IPS-15b (cell line): ENCODE results near the gene PAXIP1.
A peak's percentile ranks its signal among the peaks of the same experiment; 100 is the strongest.

ENCODE experiments used
- H3K27me3 ChIP-seq: one replicate; pipeline ENCODE4 v1.6.1; 2013; ENCODE audit warnings: low read length; ENCODE audit not compliant: control insufficient read depth, insufficient read depth
- H3K36me3 ChIP-seq: one replicate; pipeline ENCODE4 v1.6.1; 2013; ENCODE audit warnings: low read length; ENCODE audit not compliant: control insufficient read depth, insufficient read depth
- H3K4me1 ChIP-seq: one replicate; pipeline ENCODE4 v1.6.1; 2013; ENCODE audit warnings: mild to moderate bottlenecking, low read length; ENCODE audit not compliant: control insufficient read depth, insufficient read depth
- H3K4me3 ChIP-seq: one replicate; pipeline ENCODE4 v1.5.1; 2013; ENCODE audit warnings: low read depth, low read length
- H3K9ac ChIP-seq: one replicate; pipeline ENCODE4 v1.6.1; 2013; ENCODE audit warnings: low read depth, mild to moderate bottlenecking, low read length
- H3K9me3 ChIP-seq: one replicate; pipeline ENCODE4 v1.6.1; 2013; ENCODE audit warnings: mild to moderate bottlenecking, low read length; ENCODE audit not compliant: control insufficient read depth, insufficient read depth

Gene PAXIP1

DNA sequence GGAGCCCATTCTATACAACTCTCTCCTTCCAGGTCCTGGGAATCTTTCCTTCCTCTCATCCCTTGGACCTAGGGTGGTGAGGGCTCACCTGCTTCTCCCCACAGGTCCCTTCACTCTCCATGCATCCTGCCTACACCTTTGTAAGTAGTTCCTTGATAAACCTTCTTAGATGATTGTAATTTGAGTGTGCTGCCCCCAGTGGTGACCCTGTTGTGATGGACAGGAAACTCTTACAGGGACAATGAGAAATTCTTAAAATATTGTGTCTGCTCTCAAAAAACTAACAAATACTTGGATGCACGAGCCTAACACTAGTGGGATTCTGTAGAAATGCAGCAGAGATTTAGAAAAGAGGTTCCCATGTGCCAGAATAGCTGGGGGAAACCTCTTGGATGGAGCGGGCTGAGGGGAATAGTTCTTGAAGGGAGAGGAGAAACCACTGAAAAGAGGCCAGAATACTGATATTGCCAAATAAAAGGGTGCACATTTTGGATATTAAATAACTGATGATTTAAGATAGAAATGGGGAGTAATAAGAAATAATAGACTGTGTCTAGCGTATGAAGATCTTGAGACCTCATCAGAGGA is 6.7 kb upstream of the PAXIP1 start:
- H3K4me1 ChIP-seq, result no peaks in the 10 kb centered on the region
- no peak overlapping the region for H3K4me3 ChIP-seq
- H3K27me3 ChIP-seq, result no peaks in the 10 kb centered on the region
- no peaks in the 10 kb centered on the region for H3K36me3 ChIP-seq
- no peaks in the 10 kb centered on the region for H3K9me3 ChIP-seq
- H3K9ac ChIP-seq, result no peak overlapping the region

DNA sequence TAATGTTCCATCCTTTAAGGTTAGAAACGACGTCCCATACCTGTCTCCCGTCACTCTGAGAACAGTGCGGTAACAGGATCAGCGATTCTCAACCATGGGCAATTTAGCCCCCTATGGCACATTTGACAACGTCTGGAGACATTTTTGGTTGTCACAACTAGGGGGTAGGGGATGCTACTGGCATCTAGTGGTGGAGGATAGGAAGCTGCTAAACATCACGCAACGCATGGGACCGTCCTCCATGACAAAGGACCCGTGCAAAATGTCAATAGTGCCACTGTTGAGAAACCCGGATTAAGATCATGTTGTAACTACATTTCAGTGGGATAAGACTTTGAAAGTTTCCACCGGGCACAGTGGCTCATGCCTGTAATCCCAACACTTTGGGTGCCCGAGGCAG is 5.0 kb upstream of the PAXIP1 start:
- Histone ChIP-seq H3K4me1 (no peaks in the 10 kb centered on the region), H3K9me3 (no peaks in the 10 kb centered on the region), H3K36me3 (no peaks in the 10 kb centered on the region)

DNA sequence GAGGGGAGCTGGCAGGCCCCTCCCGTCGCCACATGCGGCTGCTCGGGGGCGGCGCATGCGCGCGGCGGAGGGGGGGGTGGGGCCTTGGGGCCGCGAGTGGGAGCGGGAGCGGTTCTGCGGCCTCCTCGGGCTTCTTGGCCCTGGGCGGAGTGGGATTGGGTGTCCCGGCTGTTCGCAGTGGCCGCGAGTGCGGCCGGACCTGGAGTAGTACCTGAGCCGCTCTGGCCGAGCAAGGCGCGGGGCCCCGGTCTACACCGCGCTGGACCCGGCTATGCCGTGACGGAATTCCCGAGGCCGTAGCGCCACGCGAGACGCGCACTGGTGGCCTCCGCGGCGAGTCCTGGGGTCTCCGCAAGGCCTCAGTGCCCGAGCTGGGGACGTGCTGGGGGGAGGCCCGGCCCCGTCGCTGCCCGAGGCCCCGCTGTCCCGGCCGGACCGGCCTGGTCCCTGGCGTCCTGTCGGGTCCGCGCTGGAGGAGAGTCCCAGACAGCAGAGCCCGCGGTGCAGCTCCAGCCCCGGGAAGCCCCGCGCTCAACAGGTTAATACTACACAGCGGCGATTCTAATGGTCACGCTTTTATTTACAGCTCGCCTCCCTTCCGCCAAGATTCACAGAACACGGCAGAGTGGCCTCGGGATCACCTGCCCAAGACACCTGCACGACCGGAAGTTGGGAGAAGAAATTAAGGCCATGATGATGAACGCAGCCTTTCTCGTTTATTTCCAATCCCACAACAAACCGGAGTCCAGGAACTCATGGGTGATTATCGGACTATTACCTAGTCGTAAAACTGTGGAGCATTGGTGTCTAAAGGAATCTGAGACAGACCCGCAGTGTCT is 671 bp upstream of the PAXIP1 start:
- Histone ChIP-seq H3K4me3 (peak overlapping the region; percentile 77), H3K4me1 (peaks cover 5% of the 10 kb centered on the region), H3K27me3 (no peaks in the 10 kb centered on the region), H3K9ac (peak overlapping the region; percentile 90), H3K9me3 (no peaks in the 10 kb centered on the region), H3K36me3 (no peaks in the 10 kb centered on the region)

More for the DNA sequence above, 5.0 kb upstream of the PAXIP1 start:
- no peak overlapping the region for H3K4me3 ChIP-seq
- H3K9ac ChIP-seq, result no peak overlapping the region
- no peaks in the 10 kb centered on the region for H3K27me3 ChIP-seq

DNA sequence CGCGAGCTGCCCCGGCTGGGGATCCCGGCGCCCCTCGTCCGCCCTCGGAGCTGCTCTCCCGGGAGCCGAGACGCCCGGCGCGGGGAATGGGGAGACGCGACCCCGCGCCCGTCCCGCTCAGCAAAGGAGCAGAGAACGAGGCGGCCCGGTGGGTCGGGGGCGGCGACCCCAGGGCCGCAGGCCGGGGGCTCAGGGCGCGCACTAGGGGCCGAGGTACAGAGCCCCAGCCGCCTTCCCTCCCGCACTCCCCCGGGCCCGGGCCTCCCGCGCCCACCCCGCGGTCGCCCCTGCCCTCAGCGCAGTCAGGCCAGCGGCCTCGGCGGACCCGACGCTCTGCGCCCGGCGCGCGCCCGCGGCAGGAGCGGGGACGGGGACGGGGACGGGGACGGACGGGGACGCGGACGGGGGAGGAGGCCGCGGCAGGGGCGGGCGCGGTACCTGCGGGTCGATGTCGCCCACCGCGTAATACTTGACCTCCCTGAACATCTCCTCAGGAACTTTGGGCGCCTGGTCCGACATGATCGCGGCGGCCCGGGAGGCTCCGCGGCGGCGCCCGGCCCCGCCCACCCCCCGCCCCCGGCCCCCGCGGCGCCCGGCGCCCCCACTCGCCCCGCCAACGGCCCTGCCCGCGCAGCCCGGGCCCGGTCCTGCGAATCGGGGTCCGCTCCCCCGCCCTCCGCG is 373 bp downstream of the PAXIP1 start:
- Histone ChIP-seq H3K27me3 (no peaks in the 10 kb centered on the region), H3K9ac (peak overlapping the region; percentile 60), H3K4me1 (peaks cover 6% of the 10 kb centered on the region), H3K36me3 (peaks cover 6% of the 10 kb centered on the region), H3K4me3 (peak overlapping the region; percentile 58), H3K9me3 (no peaks in the 10 kb centered on the region)

DNA sequence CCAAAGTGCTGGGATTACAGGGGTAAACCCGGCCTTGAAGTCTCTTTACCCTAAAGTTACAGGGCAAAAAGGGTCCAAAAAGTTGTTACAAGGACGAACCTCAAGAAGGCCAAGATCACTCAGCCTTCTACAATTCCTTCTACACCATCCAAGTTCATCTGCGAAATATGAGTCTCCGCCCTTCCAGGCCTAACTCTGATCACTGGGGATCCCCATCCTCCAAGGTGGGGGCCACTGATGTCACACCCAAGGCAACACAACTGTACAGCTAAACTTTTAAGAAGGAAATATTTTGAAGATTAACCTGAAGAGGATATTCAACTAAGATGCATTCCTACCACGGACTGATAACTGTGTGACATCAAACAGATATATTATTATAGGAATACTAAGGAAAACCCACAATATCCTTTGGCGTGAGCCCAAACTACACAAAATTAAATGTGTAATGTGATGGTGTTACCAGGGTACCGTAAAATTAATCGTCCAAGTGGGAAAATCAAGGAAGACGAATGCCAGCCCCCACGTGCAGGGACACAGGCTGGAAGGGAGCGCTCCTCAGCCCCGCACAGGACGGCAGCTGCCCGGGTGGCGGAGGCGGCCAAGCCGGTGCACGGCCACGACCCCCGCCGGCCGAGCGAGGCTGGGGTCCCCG is 1.0 kb downstream of the PAXIP1 start:
- Histone ChIP-seq H3K4me3 (peak overlapping the region; percentile 58), H3K36me3 (peaks cover 7% of the 10 kb centered on the region), H3K4me1 (peaks cover 13% of the 10 kb centered on the region), H3K9ac (peak overlapping the region; percentile 60), H3K27me3 (no peaks in the 10 kb centered on the region), H3K9me3 (no peaks in the 10 kb centered on the region)

DNA sequence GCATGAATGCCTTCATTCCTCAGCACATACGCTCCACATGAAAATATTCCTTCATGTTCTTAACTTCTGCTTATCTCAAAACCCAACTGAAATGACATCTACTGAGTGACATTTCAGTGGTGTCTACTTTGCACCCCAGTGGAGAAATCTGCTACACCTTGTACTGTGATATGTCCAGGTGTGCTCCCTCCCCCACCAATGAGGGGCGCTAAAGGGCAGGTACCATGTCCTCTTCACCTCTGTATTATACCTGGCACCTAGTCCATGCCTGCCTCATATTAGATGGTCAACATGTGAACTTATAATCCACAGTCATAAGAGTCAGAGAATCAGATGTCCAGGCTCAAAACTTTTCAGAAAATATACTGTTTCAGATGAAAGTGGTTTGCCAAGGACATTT is 2.1 kb downstream of the PAXIP1 start:
- H3K27me3 ChIP-seq, result no peaks in the 10 kb centered on the region
- H3K9ac ChIP-seq, result no peak overlapping the region
- H3K9me3 ChIP-seq, result no peaks in the 10 kb centered on the region
- H3K36me3 ChIP-seq, result peaks cover 12% of the 10 kb centered on the region
- H3K4me3 ChIP-seq, result no peak overlapping the region
- H3K4me1 ChIP-seq, result peaks cover 19% of the 10 kb centered on the region

DNA sequence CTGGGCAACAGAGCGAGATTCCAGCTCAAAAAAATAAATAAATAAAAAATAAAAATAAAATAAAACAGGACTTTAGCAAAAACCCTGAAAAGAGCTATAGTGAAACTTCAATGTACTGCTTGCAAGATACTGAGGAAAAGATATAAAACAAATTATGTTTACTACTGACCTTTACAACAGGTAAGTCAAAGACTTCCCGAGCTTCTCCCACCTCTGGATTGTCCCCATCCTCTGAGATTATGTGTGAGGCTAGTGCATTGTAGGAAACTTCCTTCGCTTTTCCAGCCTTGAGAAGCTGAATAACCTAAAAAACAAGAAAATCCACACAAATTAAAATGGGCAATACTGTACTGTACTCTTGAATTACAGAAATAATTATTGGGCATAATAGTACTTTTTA is 4.4 kb downstream of the PAXIP1 start:
- H3K4me1 ChIP-seq, result peaks cover 22% of the 10 kb centered on the region
- H3K9ac ChIP-seq, result no peak overlapping the region
- H3K36me3 ChIP-seq, result peaks cover 12% of the 10 kb centered on the region
- no peaks in the 10 kb centered on the region for H3K9me3 ChIP-seq
- H3K27me3 ChIP-seq, result no peaks in the 10 kb centered on the region
- no peak overlapping the region for H3K4me3 ChIP-seq

DNA sequence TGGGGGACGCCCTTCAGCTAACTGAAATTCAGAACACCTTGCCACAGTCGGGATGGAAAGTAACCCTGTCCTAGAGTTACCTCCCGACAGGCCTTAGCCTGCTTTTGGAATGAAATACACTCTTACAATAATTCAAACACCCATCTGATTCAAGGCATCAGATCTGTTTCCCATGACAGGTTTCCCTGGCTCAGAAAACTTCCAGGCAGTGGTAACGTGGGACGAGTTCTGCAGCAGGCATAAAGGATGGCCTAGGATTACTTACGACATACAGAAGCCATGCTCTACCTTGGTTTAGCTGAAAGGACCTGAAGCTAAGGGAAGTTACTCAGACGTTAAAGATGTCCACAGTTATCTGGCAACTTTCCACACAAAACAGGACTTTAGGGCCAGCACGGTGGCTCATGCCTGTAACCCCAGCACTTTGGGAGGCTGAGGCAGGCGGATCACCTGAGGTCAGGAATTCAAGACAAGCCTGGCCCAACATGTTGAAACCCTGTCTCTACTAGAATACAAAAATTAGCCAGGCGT is 5.0 kb downstream of the PAXIP1 start:
- H3K4me1 ChIP-seq, result peaks cover 22% of the 10 kb centered on the region
- H3K9me3 ChIP-seq, result no peaks in the 10 kb centered on the region
- H3K9ac ChIP-seq, result no peak overlapping the region
- peaks cover 12% of the 10 kb centered on the region for H3K36me3 ChIP-seq
- H3K4me3 ChIP-seq, result no peak overlapping the region
- no peaks in the 10 kb centered on the region for H3K27me3 ChIP-seq

DNA sequence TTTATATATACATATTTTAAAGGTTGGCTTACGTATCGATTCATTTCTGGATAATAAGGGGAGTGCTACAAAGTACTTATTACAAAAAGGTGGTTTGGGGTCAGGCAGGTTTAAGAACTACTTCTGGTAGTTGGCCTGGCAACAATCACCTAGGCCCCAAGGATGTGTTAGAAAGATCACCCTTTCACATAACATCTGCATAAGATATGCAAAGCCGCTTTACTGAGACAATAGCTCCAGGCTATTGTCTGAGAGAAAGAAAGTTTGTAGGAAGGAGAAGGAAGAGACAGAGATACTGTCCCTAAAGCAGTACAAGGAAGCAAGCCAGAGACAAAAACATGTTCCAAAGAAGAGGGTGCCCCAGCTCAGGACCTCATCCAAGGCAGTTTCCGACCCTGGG is 6.2 kb downstream of the PAXIP1 start:
- Histone ChIP-seq H3K4me3 (no peak overlapping the region), H3K9ac (no peak overlapping the region)

DNA sequence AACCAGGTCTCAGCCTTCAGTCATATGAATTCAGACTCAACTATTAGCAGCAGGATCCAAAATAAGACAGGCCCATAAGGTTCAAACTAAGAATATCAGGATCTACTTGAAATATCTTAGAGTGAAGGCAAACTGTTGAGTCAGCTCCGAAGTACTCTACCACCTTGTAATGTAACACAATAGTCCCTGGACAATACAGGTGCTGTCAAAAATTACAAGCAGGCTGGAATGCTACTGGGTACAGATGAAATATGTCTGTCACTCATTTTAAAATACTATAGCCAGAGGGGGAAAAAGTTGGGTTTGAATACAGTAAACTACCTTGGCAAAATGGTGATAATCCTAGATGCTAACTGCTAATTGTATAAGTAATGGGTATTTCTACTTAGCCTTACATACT is 6.8 kb downstream of the PAXIP1 start:
- no peaks in the 10 kb centered on the region for H3K27me3 ChIP-seq
- no peak overlapping the region for H3K9ac ChIP-seq
- H3K4me3 ChIP-seq, result no peak overlapping the region
- no peaks in the 10 kb centered on the region for H3K9me3 ChIP-seq
- peaks cover 12% of the 10 kb centered on the region for H3K36me3 ChIP-seq
- peaks cover 22% of the 10 kb centered on the region for H3K4me1 ChIP-seq

More for the DNA sequence above, 6.2 kb downstream of the PAXIP1 start:
- peaks cover 12% of the 10 kb centered on the region for H3K36me3 ChIP-seq
- H3K27me3 ChIP-seq, result no peaks in the 10 kb centered on the region
- no peaks in the 10 kb centered on the region for H3K9me3 ChIP-seq
- H3K4me1 ChIP-seq, result peaks cover 22% of the 10 kb centered on the region

DNA sequence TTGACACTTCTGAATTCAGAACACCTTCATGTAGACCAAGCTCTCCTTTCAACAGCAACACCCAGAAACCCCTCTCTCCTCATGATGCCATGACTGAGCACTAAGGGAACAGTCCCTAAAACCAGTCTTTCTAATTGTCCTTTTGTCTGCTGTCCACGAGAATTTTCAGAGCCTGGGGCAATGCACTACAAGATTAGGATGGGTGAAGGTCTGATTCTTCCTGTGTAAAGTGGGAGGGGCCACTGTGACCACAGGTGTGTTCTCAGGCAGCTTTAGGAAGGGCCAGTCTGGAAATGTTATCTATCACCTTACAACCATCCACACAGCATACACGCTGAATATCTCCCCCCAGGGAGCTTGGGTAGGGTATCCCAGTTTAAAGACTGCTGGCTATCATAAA is 7.9 kb downstream of the PAXIP1 start:
- H3K36me3 ChIP-seq, result peaks cover 12% of the 10 kb centered on the region
- H3K27me3 ChIP-seq, result no peaks in the 10 kb centered on the region
- peaks cover 17% of the 10 kb centered on the region for H3K4me1 ChIP-seq
- no peaks in the 10 kb centered on the region for H3K9me3 ChIP-seq
- H3K9ac ChIP-seq, result no peak overlapping the region
- no peak overlapping the region for H3K4me3 ChIP-seq
